SK-N-MC (cell line): ENCODE results near the gene PREP.

Experiments
- EZH2 ChIP-seq: fragments of 200-600 bp; sonication (generic); IDR thresholded peaks from one replicate; pipeline ENCODE4 v1.6.1; 2017; ENCODE audit warnings: antibody characterized with exemption
- FOXP2 ChIP-seq: optimal IDR thresholded peaks from 2 replicates; pipeline ENCODE3; 2011; ENCODE audit warnings: mild to moderate bottlenecking, moderate library complexity; ENCODE audit not compliant: insufficient read depth; ENCODE audit errors: extremely low read length, control extremely low read depth
- POLR2AphosphoS5 ChIP-seq: IDR thresholded peaks from 2 replicates; pipeline ENCODE4 v1.6.1; 2012; ENCODE audit warnings: mild to moderate bottlenecking, low read depth, low read length, borderline replicate concordance

DNA sequence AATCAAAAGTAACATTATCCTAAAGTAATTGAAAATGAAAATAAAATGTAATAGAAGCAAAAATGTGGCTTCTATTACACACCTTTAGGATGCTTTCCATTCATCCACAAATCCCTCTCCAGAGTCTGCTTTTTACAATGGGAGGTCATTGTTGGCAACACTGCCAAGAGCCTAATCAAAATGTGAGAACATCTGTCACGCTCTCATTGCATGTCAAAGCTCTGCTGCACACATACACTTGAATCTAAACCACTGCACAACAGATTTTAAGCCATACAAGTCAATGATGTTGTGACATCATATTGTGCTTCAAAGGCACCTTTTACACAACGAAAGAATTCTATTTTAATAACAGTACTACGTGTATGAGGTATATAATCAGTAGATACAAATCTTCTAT is 82.1 kb downstream of the PREP start:
- TF ChIP-seq EZH2 = no peak
- no peak for TF ChIP-seq POLR2AphosphoS5
- no peak for TF ChIP-seq FOXP2
